ENCODE results near the gene TMC1. TPM values are rescaled to one million over a fixed set of nuclear protein-coding genes. Genes with fewer than 3 reads are reported as not detected.
A peak's percentile ranks its signal among the peaks of the same experiment; 100 is the strongest.
"Not testable (repeated sequence)": the region's sequence is repeated elsewhere in the genome, so short reads cannot be mapped to it uniquely, and the experiment has no call there.

Gene TMC1
- polyA plus RNA-seq, 4 donors = 0.12 to 0.25 TPM; not detected in 2

- not testable (repeated sequence) for H3K27me3 ChIP-seq (ENCODE audit: control insufficient read depth in 3 of 3, insufficient read depth in 3 of 3, low read length in 3 of 3)
- WGBS, 3 donors = 88 to 95% (median 92%) methylated on average over 2 to 4 of the region's 4 CpGs
Observed at GRCh38 chr9:72850209-72850608, 328.8 kb downstream of the TMC1 start.

GRCh38 chr9:72855321-72855720, 333.9 kb downstream of the TMC1 start:
- Histone ChIP-seq H3K4me1 (ENCODE audit: control insufficient read depth in 3 of 3, insufficient read depth in 2 of 3, low read depth in 1 of 3, low read length in 2 of 3) (peaks cover 4 to 16% (median 9%) of the 10 kb centered on the region in 3 donors), H3K27ac (ENCODE audit: low read depth in 1 of 3, low read length in 2 of 3) (no peak overlapping the region), H3K36me3 (ENCODE audit: control insufficient read depth in 3 of 3, insufficient read depth in 2 of 3, low read depth in 1 of 3, low read length in 3 of 3) (no peaks in the 10 kb centered on the region), H3K4me3 (ENCODE audit: low read depth in 1 of 3, low read length in 3 of 3) (no peak overlapping the region), H3K27me3 (ENCODE audit: control insufficient read depth in 3 of 3, insufficient read depth in 3 of 3, low read length in 3 of 3) (no peaks in the 10 kb centered on the region), H3K9me3 (ENCODE audit: control insufficient read depth in 2 of 2, insufficient read depth in 1 of 2, low read depth in 1 of 2, low read length in 1 of 2) (no peaks in the 10 kb centered on the region)
- WGBS, 3 donors = 95 to 100% (median 100%) methylated on average over 1 of the region's 1 CpG
- no peak for FAIRE-seq
- DNase-seq = no peak

More at GRCh38 chr9:72850209-72850608, 328.8 kb downstream of the TMC1 start:
- DNase-seq; H3K9me3 ChIP-seq (ENCODE audit: control insufficient read depth in 2 of 2, insufficient read depth in 1 of 2, low read depth in 1 of 2, low read length in 1 of 2); H3K4me3 ChIP-seq (ENCODE audit: low read depth in 1 of 3, low read length in 3 of 3); H3K36me3 ChIP-seq (ENCODE audit: control insufficient read depth in 3 of 3, insufficient read depth in 2 of 3, low read depth in 1 of 3, low read length in 3 of 3); H3K27ac ChIP-seq (ENCODE audit: low read depth in 1 of 3, low read length in 2 of 3); H3K4me1 ChIP-seq (ENCODE audit: control insufficient read depth in 3 of 3, insufficient read depth in 2 of 3, low read depth in 1 of 3, low read length in 2 of 3); FAIRE-seq: not testable (repeated sequence)

- peaks cover 4 to 16% (median 9%) of the 10 kb centered on the region in 3 donors for H3K4me1 ChIP-seq (ENCODE audit: control insufficient read depth in 3 of 3, insufficient read depth in 2 of 3, low read depth in 1 of 3, low read length in 2 of 3)
- FAIRE-seq (no peak), DNase-seq (no peak)
- H3K36me3 ChIP-seq (ENCODE audit: control insufficient read depth in 3 of 3, insufficient read depth in 2 of 3, low read depth in 1 of 3, low read length in 3 of 3) = no peaks in the 10 kb centered on the region
- WGBS, 3 donors = 86 to 93% (median 90%) methylated on average over 5 of the region's 5 CpGs
- no peaks in the 10 kb centered on the region for H3K9me3 ChIP-seq (ENCODE audit: control insufficient read depth in 2 of 2, insufficient read depth in 1 of 2, low read depth in 1 of 2, low read length in 1 of 2)
- no peak overlapping the region for H3K4me3 ChIP-seq (ENCODE audit: low read depth in 1 of 3, low read length in 3 of 3)
- H3K27me3 ChIP-seq (ENCODE audit: control insufficient read depth in 3 of 3, insufficient read depth in 3 of 3, low read length in 3 of 3) = no peaks in the 10 kb centered on the region
- no peak overlapping the region for H3K27ac ChIP-seq (ENCODE audit: low read depth in 1 of 3, low read length in 2 of 3)
Observed at GRCh38 chr9:72855890-72856523, 334.6 kb downstream of the TMC1 start.

GRCh38 chr9:72856972-72857623, 335.7 kb downstream of the TMC1 start:
- H3K9me3 ChIP-seq (ENCODE audit: control insufficient read depth in 2 of 2, insufficient read depth in 1 of 2, low read depth in 1 of 2, low read length in 1 of 2) = no peaks in the 10 kb centered on the region
- FAIRE-seq = peak; percentile 26
- no peaks in the 10 kb centered on the region for H3K27me3 ChIP-seq (ENCODE audit: control insufficient read depth in 3 of 3, insufficient read depth in 3 of 3, low read length in 3 of 3)
- no peaks in the 10 kb centered on the region for H3K36me3 ChIP-seq (ENCODE audit: control insufficient read depth in 3 of 3, insufficient read depth in 2 of 3, low read depth in 1 of 3, low read length in 3 of 3)
- peak; percentile 74 to 79 for DNase-seq
- WGBS, 3 donors = 45 to 51% (median 46%) methylated on average over 8 of the region's 8 CpGs
- no peak overlapping the region for H3K4me3 ChIP-seq (ENCODE audit: low read depth in 1 of 3, low read length in 3 of 3)
- peak overlapping the region in 1 of 3 donors; percentile 47 for H3K27ac ChIP-seq (ENCODE audit: low read depth in 1 of 3, low read length in 2 of 3)
- peaks cover 4 to 16% (median 9%) of the 10 kb centered on the region in 3 donors for H3K4me1 ChIP-seq (ENCODE audit: control insufficient read depth in 3 of 3, insufficient read depth in 2 of 3, low read depth in 1 of 3, low read length in 2 of 3)

GRCh38 chr9:72857624-72857996, 336.2 kb downstream of the TMC1 start:
- H3K9me3 ChIP-seq (ENCODE audit: control insufficient read depth in 2 of 2, insufficient read depth in 1 of 2, low read depth in 1 of 2, low read length in 1 of 2) = no peaks in the 10 kb centered on the region
- H3K27me3 ChIP-seq (ENCODE audit: control insufficient read depth in 3 of 3, insufficient read depth in 3 of 3, low read length in 3 of 3) = no peaks in the 10 kb centered on the region
- H3K27ac ChIP-seq (ENCODE audit: low read depth in 1 of 3, low read length in 2 of 3) = peak overlapping the region; percentile 47 to 48 (median 48)
- FAIRE-seq = no peak
- 90 to 95% (median 90%) methylated on average over 2 of the region's 2 CpGs for WGBS, 3 donors
- H3K4me3 ChIP-seq (ENCODE audit: low read depth in 1 of 3, low read length in 3 of 3) = no peak overlapping the region
- H3K4me1 ChIP-seq (ENCODE audit: control insufficient read depth in 3 of 3, insufficient read depth in 2 of 3, low read depth in 1 of 3, low read length in 2 of 3) = peaks cover 4 to 16% (median 9%) of the 10 kb centered on the region in 3 donors
- no peak for DNase-seq
- H3K36me3 ChIP-seq (ENCODE audit: control insufficient read depth in 3 of 3, insufficient read depth in 2 of 3, low read depth in 1 of 3, low read length in 3 of 3) = no peaks in the 10 kb centered on the region

GRCh38 chr9:72858089-72858912, 336.9 kb downstream of the TMC1 start:
- no peaks in the 10 kb centered on the region for H3K36me3 ChIP-seq (ENCODE audit: control insufficient read depth in 3 of 3, insufficient read depth in 2 of 3, low read depth in 1 of 3, low read length in 3 of 3)
- no peaks in the 10 kb centered on the region for H3K9me3 ChIP-seq (ENCODE audit: control insufficient read depth in 2 of 2, insufficient read depth in 1 of 2, low read depth in 1 of 2, low read length in 1 of 2)
- WGBS, 3 donors = 8 to 32% (median 15%) methylated on average over 5 of the region's 5 CpGs
- H3K27me3 ChIP-seq (ENCODE audit: control insufficient read depth in 3 of 3, insufficient read depth in 3 of 3, low read length in 3 of 3) = no peaks in the 10 kb centered on the region
- peak overlapping the region; percentile 47 to 48 (median 48) for H3K27ac ChIP-seq (ENCODE audit: low read depth in 1 of 3, low read length in 2 of 3)
- DNase-seq (peak; percentile 83 to 94), FAIRE-seq (no peak)
- H3K4me3 ChIP-seq (ENCODE audit: low read depth in 1 of 3, low read length in 3 of 3) = no peak overlapping the region
- H3K4me1 ChIP-seq (ENCODE audit: control insufficient read depth in 3 of 3, insufficient read depth in 2 of 3, low read depth in 1 of 3, low read length in 2 of 3) = peaks cover 4 to 19% (median 9%) of the 10 kb centered on the region in 3 donors

GRCh38 chr9:72862788-72863187, 341.4 kb downstream of the TMC1 start:
- not testable (repeated sequence) for H3K36me3 ChIP-seq (ENCODE audit: control insufficient read depth in 3 of 3, insufficient read depth in 2 of 3, low read depth in 1 of 3, low read length in 3 of 3); H3K27me3 ChIP-seq (ENCODE audit: control insufficient read depth in 3 of 3, insufficient read depth in 3 of 3, low read length in 3 of 3); H3K27ac ChIP-seq (ENCODE audit: low read depth in 1 of 3, low read length in 2 of 3); FAIRE-seq; H3K4me3 ChIP-seq (ENCODE audit: low read depth in 1 of 3, low read length in 3 of 3); H3K9me3 ChIP-seq (ENCODE audit: control insufficient read depth in 2 of 2, insufficient read depth in 1 of 2, low read depth in 1 of 2, low read length in 1 of 2); DNase-seq
- H3K4me1 ChIP-seq (ENCODE audit: control insufficient read depth in 3 of 3, insufficient read depth in 2 of 3, low read depth in 1 of 3, low read length in 2 of 3) = peaks cover 2 to 25% (median 6%) of the 10 kb centered on the region in 3 donors
- WGBS, 3 donors = 87 to 93% (median 93%) methylated on average over 7 of the region's 7 CpGs

GRCh38 chr9:72863456-72864094, 342.2 kb downstream of the TMC1 start:
- 12 to 41% (median 23%) methylated on average over 4 of the region's 4 CpGs for WGBS, 3 donors
- FAIRE-seq (no peak), DNase-seq (peak in 1 of 2 donors; percentile 21)
- peaks cover 0 to 2% of the 10 kb centered on the region in 2 donors for H3K9me3 ChIP-seq (ENCODE audit: control insufficient read depth in 2 of 2, insufficient read depth in 1 of 2, low read depth in 1 of 2, low read length in 1 of 2)
- H3K4me1 ChIP-seq (ENCODE audit: control insufficient read depth in 3 of 3, insufficient read depth in 2 of 3, low read depth in 1 of 3, low read length in 2 of 3) = peaks cover 0 to 18% (median 2%) of the 10 kb centered on the region in 3 donors
- H3K36me3 ChIP-seq (ENCODE audit: control insufficient read depth in 3 of 3, insufficient read depth in 2 of 3, low read depth in 1 of 3, low read length in 3 of 3) = no peaks in the 10 kb centered on the region
- H3K27me3 ChIP-seq (ENCODE audit: control insufficient read depth in 3 of 3, insufficient read depth in 3 of 3, low read length in 3 of 3) = no peaks in the 10 kb centered on the region
- no peak overlapping the region for H3K27ac ChIP-seq (ENCODE audit: low read depth in 1 of 3, low read length in 2 of 3)
- no peak overlapping the region for H3K4me3 ChIP-seq (ENCODE audit: low read depth in 1 of 3, low read length in 3 of 3)
